B cell (primary cell): ENCODE measurements around the gene CPEB3. TPM values are rescaled to one million over a fixed set of nuclear protein-coding genes. Genes with fewer than 3 reads are reported as not detected.

Experiments used
- ATAC-seq: fragments of 200-7000 bp; cut with Tn5 transposase; one replicate; pipeline ENCODE4 v1.10.0; 2021; ENCODE audit warnings: low read depth, mild to moderate bottlenecking, moderate number of reproducible peaks, moderate library complexity
- CTCF ChIA-PET: fragments of 350-600 bp; sonication (Branson Sonifier 250); formaldehyde crosslinking; loops from one replicate; lab custom pipeline; 2021; ENCODE audit warnings: antibody characterized with exemption, inconsistent platforms; lab: Charles Lee
- POLR2A ChIA-PET: fragments of 350-600 bp; sonication (Branson Sonifier 250); formaldehyde crosslinking; loops from one replicate; lab custom pipeline; 2021; ENCODE audit warnings: antibody characterized with exemption; lab: Charles Lee
- DNase-seq: peaks from one replicate; pipeline ENCODE4 v3.0.0; 2013
- H2AFZ ChIP-seq: 2 replicates; pipeline ENCODE4 v1.6.1; 2012; ENCODE audit warnings: mild to moderate bottlenecking, low read depth, low read length; ENCODE audit not compliant: insufficient read depth, poor library complexity, severe bottlenecking
- H3K27ac ChIP-seq, 2 donors: 1 replicate in 1 of 2; 2 replicates in 1 of 2; pipeline ENCODE4 v1.5.1; 2012 to 2013; ENCODE audit warnings: low read length in 2 of 2, mild to moderate bottlenecking in 2 of 2, moderate library complexity in 1 of 2
- H3K27me3 ChIP-seq, 4 experiments: fragments of 200-600 bp in 1 of 4; sonication (generic) in 1 of 4; replicated peaks in 1 of 4; 1 replicate in 2 of 4; 2 replicates in 2 of 4; pipeline versions ENCODE4 v1.6.1 to v1.7.0; 2013 to 2016; ENCODE audit warnings: low read length in 3 of 4, mild to moderate bottlenecking in 2 of 4, mixed read lengths in 1 of 4, moderate library complexity in 1 of 4; ENCODE audit not compliant: insufficient read depth in 4 of 4, control insufficient read depth in 3 of 4; ENCODE audit errors: control extremely low read depth in 1 of 4
- H3K36me3 ChIP-seq, 2 experiments: replicated peaks in 1 of 2; 1 replicate in 1 of 2; 2 replicates in 1 of 2; pipeline versions ENCODE4 v1.6.1 to v1.7.1; 2013; ENCODE audit warnings: low read length in 1 of 2; ENCODE audit not compliant: insufficient read depth in 2 of 2, control insufficient read depth in 1 of 2; ENCODE audit errors: control extremely low read depth in 1 of 2, extremely low read depth in 1 of 2
- H3K4me1 ChIP-seq, 2 donors: fragments of 200-600 bp in 1 of 2; sonication (generic) in 1 of 2; 1 replicate in 1 of 2; 2 replicates in 1 of 2; pipeline versions ENCODE4 v1.5.1 to v1.6.1; 2013 to 2017; ENCODE audit warnings: low read length in 2 of 2; ENCODE audit not compliant: control insufficient read depth in 2 of 2, insufficient read depth in 2 of 2
- H3K4me2 ChIP-seq: replicated peaks from 2 replicates; pipeline ENCODE3; 2012; ENCODE audit warnings: mild to moderate bottlenecking, low read depth, low read length; ENCODE audit not compliant: poor library complexity, severe bottlenecking
- H3K4me3 ChIP-seq, 5 experiments: fragments of 200-600 bp in 1 of 5; sonication (generic) in 1 of 5; 1 replicate in 3 of 5; 2 replicates in 2 of 5; pipeline versions ENCODE4 v1.5.1 to v1.7.0; 2011 to 2016; ENCODE audit warnings: low read length in 4 of 5, mild to moderate bottlenecking in 4 of 5, low read depth in 2 of 5, control low read depth in 1 of 5, moderate library complexity in 1 of 5; ENCODE audit not compliant: insufficient read depth in 1 of 5; ENCODE audit errors: control extremely low read depth in 1 of 5, extremely low read depth in 1 of 5
- H3K79me2 ChIP-seq: fragments of 200-600 bp; sonication (generic); one replicate; pipeline ENCODE4 v1.6.0; 2016; ENCODE audit warnings: low read length; ENCODE audit not compliant: control insufficient read depth, insufficient read depth
- H3K9ac ChIP-seq: fragments of 200-600 bp; sonication (generic); 2 replicates; pipeline ENCODE4 v1.6.1; 2017; ENCODE audit warnings: mild to moderate bottlenecking, low read length, moderate library complexity
- H3K9me3 ChIP-seq, 3 donors: one replicate each; pipeline versions ENCODE4 v1.6.1 to v1.7.1; 2013; ENCODE audit warnings: low read length in 2 of 3; ENCODE audit not compliant: control insufficient read depth in 2 of 3, insufficient read depth in 1 of 3; ENCODE audit errors: control extremely low read depth in 1 of 3
- H4K20me1 ChIP-seq: 2 replicates; pipeline ENCODE4 v1.6.0; 2012; ENCODE audit warnings: mild to moderate bottlenecking, low read length; ENCODE audit not compliant: insufficient read depth, control insufficient read depth, poor library complexity, severe bottlenecking
- H3K27ac Mint-ChIP-seq: one replicate; pipeline ENCODE4 v1.8.0; 2021; ENCODE audit warnings: mixed read lengths
- H3K27me3 Mint-ChIP-seq: one replicate; pipeline ENCODE4 v1.8.0; 2021; ENCODE audit warnings: mixed read lengths
- H3K4me1 Mint-ChIP-seq: one replicate; pipeline ENCODE4 v1.8.0; 2021; ENCODE audit warnings: mixed read lengths
- H3K4me3 Mint-ChIP-seq: one replicate; pipeline ENCODE4 v1.8.0; 2021; ENCODE audit warnings: mixed read lengths
- H3K9me3 Mint-ChIP-seq: one replicate; pipeline ENCODE4 v1.8.0; 2022; ENCODE audit warnings: mixed read lengths; ENCODE audit not compliant: insufficient read depth
- EZH2 ChIP-seq: IDR thresholded peaks from 2 replicates; pipeline ENCODE4 v1.6.1; 2012; ENCODE audit warnings: borderline replicate concordance, low read depth, mild to moderate bottlenecking, moderate library complexity, low read length; ENCODE audit not compliant: insufficient read depth, poor library complexity, severe bottlenecking
- WGBS: methylation state at CpG from one replicate; pipeline ENCODE4 v1.1.5; 2013; ENCODE audit warnings: missing lambda C conversion rate; ENCODE audit not compliant: insufficient coverage; 5-methylcytosine and 5-hydroxymethylcytosine counted together
- intact Hi-C: fragments of 100-400 bp; cut with micrococcal nuclease; formaldehyde crosslinking; loops from one replicate; pipeline ENCODE4 v1.10.0; 2022
- polyA plus RNA-seq: library from polyadenylated mRNA; depleted of rRNA; stranded (reverse); fragments of >200 nt; gene quantifications from 2 replicates; pipeline ENCODE4 v1.2.3, GENCODE V29; 2012
- total RNA-seq, 2 donors: library from RNA; stranded (reverse); fragments of 120-200 nt in 1 of 2; gene quantifications; 1 replicate in 1 of 2; 2 replicates in 1 of 2; pipeline versions ENCODE4 v1.2.3 to v1.2.4, GENCODE V29; 2013 to 2022
- TF ChIP-seq, protein P1 (sequence below): fragments of 200-600 bp; IDR thresholded peaks from one replicate; pipeline ENCODE4 v1.8.0; 2022; ENCODE audit warnings: antibody characterized with exemption, mild to moderate bottlenecking

Gene CPEB3
- total and polyA plus RNA-seq, 2 donors (not counting 1 experiment from before 2014, with no cell fraction given), result 1.6 to 6.7 TPM

DNA sequence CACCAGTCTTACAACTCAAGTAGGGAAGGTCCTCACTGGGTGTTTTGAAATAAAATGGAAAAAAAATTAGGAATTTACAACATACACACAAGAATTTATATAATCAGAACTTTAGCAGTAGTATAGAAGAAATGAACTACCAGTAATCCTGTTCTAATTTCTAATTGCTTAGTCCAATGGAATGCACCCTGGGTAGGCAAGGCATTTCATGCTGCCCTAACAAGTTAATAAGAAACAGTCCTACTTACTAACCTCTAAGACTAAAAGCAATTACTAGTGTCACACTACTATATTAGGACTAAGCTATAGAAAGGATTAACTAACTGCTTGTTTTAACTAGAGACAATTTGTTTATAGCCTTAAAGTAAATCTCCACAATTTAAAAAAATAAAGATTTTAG, 209.2 kb downstream of the CPEB3 start:
- CTCF ChIA-PET, result interaction anchor here (1.5 kb wide), 1 partner anchor 209 kb away, joined by 3 read pairs; the partner anchor contains the start of genes CPEB3 and MARCHF5

DNA sequence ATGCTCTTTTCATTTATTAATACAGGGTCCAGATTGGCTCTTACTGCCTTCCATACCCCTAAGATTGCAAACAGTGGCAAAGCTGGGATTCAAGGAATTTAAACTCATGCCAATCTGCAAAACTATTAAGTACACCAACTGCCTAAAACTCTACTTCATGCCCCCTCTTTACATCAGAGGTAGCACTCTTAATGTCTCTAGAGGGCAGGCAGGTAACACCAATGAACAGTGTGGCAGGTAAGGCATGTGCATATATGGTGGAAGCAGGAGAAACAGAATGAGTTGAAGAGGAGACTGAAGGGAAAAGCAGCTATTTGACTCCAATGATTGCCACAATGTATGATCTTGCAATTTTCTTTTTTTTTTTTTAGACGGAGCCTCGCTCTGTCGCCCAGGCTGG, 210.6 kb downstream of the CPEB3 start:
- ChIA-PET POLR2A (no interaction called here), CTCF (interaction anchor here (1.5 kb wide), 1 partner anchor 210 kb away, joined by 3 read pairs; the partner anchor contains the start of genes CPEB3 and MARCHF5)
- no peak overlapping the region for H3K27ac ChIP-seq
- H3K36me3 ChIP-seq, result peaks cover 6 to 9% of the 10 kb centered on the region in 2 experiments
- H3K4me1 ChIP-seq, result no peaks in the 10 kb centered on the region
- no peaks in the 10 kb centered on the region for H3K9me3 ChIP-seq
- H3K4me2 ChIP-seq, result no peak overlapping the region
- H2AFZ ChIP-seq, result no peak overlapping the region
- no peak overlapping the region for H3K9ac ChIP-seq
- peaks cover 7% of the 10 kb centered on the region for H3K4me1 Mint-ChIP-seq
- no peak for DNase-seq
- H3K9me3 Mint-ChIP-seq, result no peaks in the 10 kb centered on the region
- TF ChIP-seq EZH2, result no peak
- TF ChIP-seq, protein P1, sequence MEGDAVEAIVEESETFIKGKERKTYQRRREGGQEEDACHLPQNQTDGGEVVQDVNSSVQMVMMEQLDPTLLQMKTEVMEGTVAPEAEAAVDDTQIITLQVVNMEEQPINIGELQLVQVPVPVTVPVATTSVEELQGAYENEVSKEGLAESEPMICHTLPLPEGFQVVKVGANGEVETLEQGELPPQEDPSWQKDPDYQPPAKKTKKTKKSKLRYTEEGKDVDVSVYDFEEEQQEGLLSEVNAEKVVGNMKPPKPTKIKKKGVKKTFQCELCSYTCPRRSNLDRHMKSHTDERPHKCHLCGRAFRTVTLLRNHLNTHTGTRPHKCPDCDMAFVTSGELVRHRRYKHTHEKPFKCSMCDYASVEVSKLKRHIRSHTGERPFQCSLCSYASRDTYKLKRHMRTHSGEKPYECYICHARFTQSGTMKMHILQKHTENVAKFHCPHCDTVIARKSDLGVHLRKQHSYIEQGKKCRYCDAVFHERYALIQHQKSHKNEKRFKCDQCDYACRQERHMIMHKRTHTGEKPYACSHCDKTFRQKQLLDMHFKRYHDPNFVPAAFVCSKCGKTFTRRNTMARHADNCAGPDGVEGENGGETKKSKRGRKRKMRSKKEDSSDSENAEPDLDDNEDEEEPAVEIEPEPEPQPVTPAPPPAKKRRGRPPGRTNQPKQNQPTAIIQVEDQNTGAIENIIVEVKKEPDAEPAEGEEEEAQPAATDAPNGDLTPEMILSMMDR, result no peak
- no peak overlapping the region for H3K27ac Mint-ChIP-seq
- H3K4me3 Mint-ChIP-seq, result no peak overlapping the region
- H4K20me1 ChIP-seq, result no peaks in the 10 kb centered on the region
- no peaks in the 10 kb centered on the region for H3K79me2 ChIP-seq
- 100% methylated on average over 1 of the region's 3 CpGs for WGBS
- H3K4me3 ChIP-seq, result no peak overlapping the region
- no peak for ATAC-seq
- intact Hi-C loops, result no loop called here
- H3K27me3 ChIP-seq, result no peaks in the 10 kb centered on the region
- H3K27me3 Mint-ChIP-seq, result no peaks in the 10 kb centered on the region

More for the DNA sequence above, 209.2 kb downstream of the CPEB3 start:
- H3K27ac ChIP-seq, result no peak overlapping the region
- H3K27me3 Mint-ChIP-seq, result no peaks in the 10 kb centered on the region
- DNase-seq (no peak), ATAC-seq (no peak)
- H3K9me3 ChIP-seq, result no peaks in the 10 kb centered on the region
- H3K4me3 Mint-ChIP-seq, result no peak overlapping the region
- H3K27ac Mint-ChIP-seq, result no peak overlapping the region
- no peaks in the 10 kb centered on the region for H3K27me3 ChIP-seq
- H3K79me2 ChIP-seq, result no peaks in the 10 kb centered on the region
- H3K9ac ChIP-seq, result no peak overlapping the region
- intact Hi-C loops, result no loop called here
- no peaks in the 10 kb centered on the region for H4K20me1 ChIP-seq
- POLR2A ChIA-PET, result no interaction called here
- TF ChIP-seq, protein P1, result no peak
- TF ChIP-seq EZH2, result no peak
- peaks cover 7% of the 10 kb centered on the region for H3K4me1 Mint-ChIP-seq
- no peak overlapping the region for H3K4me2 ChIP-seq
- no peaks in the 10 kb centered on the region for H3K4me1 ChIP-seq
- H2AFZ ChIP-seq, result no peak overlapping the region
- no peaks in the 10 kb centered on the region for H3K9me3 Mint-ChIP-seq
- H3K36me3 ChIP-seq, result peaks cover 6 to 9% of the 10 kb centered on the region in 2 experiments
- no peak overlapping the region for H3K4me3 ChIP-seq
